Putamen (tissue), 1 donor: Measurements from ENCODE around the gene PITRM1.
"Not testable (repeated sequence)": the region's sequence is repeated elsewhere in the genome, so short reads cannot be mapped to it uniquely, and the experiment has no call there.

Experiments
- DNase-seq: peaks from one replicate; pipeline ENCODE4 v3.0.0-alpha.2; 2016; ENCODE audit warnings: low spot score

Gene PITRM1

GRCh38 chr10:3122034-3122433, 50.5 kb downstream of the PITRM1 start:
- DNase-seq: no peak

GRCh38 chr10:3119796-3120459, 52.7 kb downstream of the PITRM1 start:
- DNase-seq: no peak

GRCh38 chr10:3118641-3119091, 53.9 kb downstream of the PITRM1 start:
- DNase-seq: no peak

GRCh38 chr10:3117486-3117885, 55.1 kb downstream of the PITRM1 start:
- no peak for DNase-seq

GRCh38 chr10:3116508-3117100, 56.0 kb downstream of the PITRM1 start:
- no peak for DNase-seq

GRCh38 chr10:3115685-3116084, 56.9 kb downstream of the PITRM1 start:
- DNase-seq: no peak

- no peak for DNase-seq
Observed at GRCh38 chr10:3113343-3113720, 59.2 kb downstream of the PITRM1 start.

GRCh38 chr10:3111621-3112163, 60.9 kb downstream of the PITRM1 start:
- DNase-seq: peak; percentile 30

GRCh38 chr10:3110782-3111620, 61.6 kb downstream of the PITRM1 start:
- DNase-seq: no peak

GRCh38 chr10:3109633-3110032, 62.9 kb downstream of the PITRM1 start:
- DNase-seq: no peak

- no peak for DNase-seq
Observed at GRCh38 chr10:3109196-3109595, 63.4 kb downstream of the PITRM1 start.

- DNase-seq: no peak
Observed at GRCh38 chr10:3108575-3109105, 63.9 kb downstream of the PITRM1 start.

- DNase-seq: no peak
Observed at GRCh38 chr10:3108033-3108432, 64.5 kb downstream of the PITRM1 start.

GRCh38 chr10:3107426-3107961, 65.1 kb downstream of the PITRM1 start:
- peak; percentile 89 for DNase-seq

- DNase-seq: no peak
Observed at GRCh38 chr10:3106928-3107425, 65.6 kb downstream of the PITRM1 start.

GRCh38 chr10:3106328-3106727, 66.3 kb downstream of the PITRM1 start:
- not testable (repeated sequence) for DNase-seq

GRCh38 chr10:3105905-3106304, 66.7 kb downstream of the PITRM1 start:
- DNase-seq: no peak

GRCh38 chr10:3105166-3105565, 67.4 kb downstream of the PITRM1 start:
- DNase-seq: no peak

- peak; percentile 61 for DNase-seq
Observed at GRCh38 chr10:3104251-3104918, 68.2 kb downstream of the PITRM1 start.

- no peak for DNase-seq
Observed at GRCh38 chr10:3103646-3104045, 68.9 kb downstream of the PITRM1 start.

GRCh38 chr10:3102720-3103427, 69.7 kb downstream of the PITRM1 start:
- DNase-seq: peak; percentile 20
